GM21723 (cell line): ENCODE results near the gene NEURL1.

Experiments
- ATAC-seq: cut with Tn5 transposase; IDR thresholded peaks from one replicate; pipeline ENCODE4 v1.9.1; 2021; ENCODE audit warnings: mild to moderate bottlenecking, moderate library complexity; ENCODE audit not compliant: unreplicated experiment

Gene NEURL1

GRCh38 chr10:103493362-103493915 lies at the start of gene NEURL1:
Gene NEURL1 (plus strand): TSS chr10:103493705. CDS start chr10:103494388, 683 bp downstream.
- ATAC-seq: no peak

- ATAC-seq: no peak
These were observed 49.0 kb upstream of the NEURL1 start for GRCh38 chr10:103444478-103444877.

GRCh38 chr10:103445366-103445765 lies 48.1 kb upstream of the NEURL1 start:
- ATAC-seq: no peak

GRCh38 chr10:103445767-103446567 lies 47.5 kb upstream of the NEURL1 start:
- no peak for ATAC-seq

- ATAC-seq: no peak
These were observed 46.3 kb upstream of the NEURL1 start for GRCh38 chr10:103447187-103447586.

GRCh38 chr10:103448746-103449145 lies 44.8 kb upstream of the NEURL1 start:
- ATAC-seq: no peak

- ATAC-seq: no peak
These were observed 44.0 kb upstream of the NEURL1 start for GRCh38 chr10:103449208-103450144.

- ATAC-seq: no peak
These were observed 43.3 kb upstream of the NEURL1 start for GRCh38 chr10:103450201-103450695.

GRCh38 chr10:103451091-103451813 lies 42.3 kb upstream of the NEURL1 start:
- no peak for ATAC-seq

GRCh38 chr10:103451831-103452505 lies 41.5 kb upstream of the NEURL1 start, which contains the start of gene CALHM2:
Gene CALHM2 (minus strand): TSS chr10:103452370. CDS start chr10:103449941, 2,429 bp downstream.
- ATAC-seq: peak; percentile 70

GRCh38 chr10:103452506-103453230 lies 40.8 kb upstream of the NEURL1 start:
- no peak for ATAC-seq

GRCh38 chr10:103454026-103454425 lies 39.5 kb upstream of the NEURL1 start:
- no peak for ATAC-seq

- ATAC-seq: no peak
These were observed 38.3 kb upstream of the NEURL1 start for GRCh38 chr10:103455235-103455634.

GRCh38 chr10:103456074-103456660 lies 37.3 kb upstream of the NEURL1 start:
- ATAC-seq: no peak

- no peak for ATAC-seq
These were observed 36.3 kb upstream of the NEURL1 start for GRCh38 chr10:103457176-103457712.

- no peak for ATAC-seq
These were observed 35.5 kb upstream of the NEURL1 start for GRCh38 chr10:103457896-103458583.

GRCh38 chr10:103458720-103459119 lies 34.8 kb upstream of the NEURL1 start, which contains the start of gene CALHM1:
Gene CALHM1 (minus strand): TSS chr10:103458900. CDS start chr10:103458751, 149 bp downstream.
- ATAC-seq: peak; percentile 77

GRCh38 chr10:103459615-103460014 lies 33.9 kb upstream of the NEURL1 start:
- no peak for ATAC-seq
